DND-41 (cell line): ENCODE results near the gene PIN1.

Experiments used
- ATAC-seq: fragments of 200-7000 bp; cut with Tn5 transposase; 3 replicates; pipeline ENCODE4 v1.9.1; 2021; ENCODE audit warnings: low read depth; ENCODE audit not compliant: insufficient read depth
- DNase-seq: peaks from one replicate; pipeline ENCODE4 v3.0.0-alpha.2; 2020
- H2AFZ ChIP-seq: 2 replicates; pipeline ENCODE4 v1.6.0; 2012; ENCODE audit warnings: low read depth, low read length
- H3K27ac ChIP-seq: 2 replicates; pipeline ENCODE4 v1.5.1; 2012; ENCODE audit warnings: low read length, inconsistent platforms
- H3K27me3 ChIP-seq: fragments of 200-600 bp; sonication (generic); 2 replicates; pipeline ENCODE4 v1.6.0; 2012; ENCODE audit warnings: low read length, mild to moderate bottlenecking, inconsistent platforms; ENCODE audit not compliant: insufficient read depth, poor library complexity
- H3K36me3 ChIP-seq: 2 replicates; pipeline ENCODE4 v1.5.1; 2012; ENCODE audit warnings: low read length, inconsistent platforms; ENCODE audit not compliant: insufficient read depth
- H3K4me1 ChIP-seq: 2 replicates; pipeline ENCODE4 v1.5.1; 2012; ENCODE audit warnings: mild to moderate bottlenecking, low read length; ENCODE audit not compliant: insufficient read depth
- H3K4me2 ChIP-seq: 2 replicates; pipeline ENCODE4 v1.6.0; 2012; ENCODE audit warnings: mild to moderate bottlenecking, moderate library complexity, low read length, inconsistent platforms; ENCODE audit not compliant: insufficient read depth
- H3K4me3 ChIP-seq, 2 experiments: fragments of 200-600 bp in 1 of 2; shearing (Covaris generic) in 1 of 2; 2 replicates each; pipeline ENCODE4 v1.5.1; 2012 to 2016; ENCODE audit warnings: inconsistent platforms in 2 of 2, low read length in 2 of 2, mild to moderate bottlenecking in 2 of 2, low read depth in 1 of 2, moderate library complexity in 1 of 2
- H3K79me2 ChIP-seq: 2 replicates; pipeline ENCODE4 v1.6.0; 2012; ENCODE audit warnings: low read length, inconsistent platforms; ENCODE audit not compliant: insufficient read depth
- H3K9ac ChIP-seq: 2 replicates; pipeline ENCODE4 v1.6.0; 2012; ENCODE audit warnings: low read depth, mild to moderate bottlenecking, inconsistent platforms, low read length, moderate library complexity
- H3K9me3 ChIP-seq: 2 replicates; pipeline ENCODE4 v1.5.1; 2012; ENCODE audit warnings: low read length, moderate library complexity, mild to moderate bottlenecking, inconsistent platforms; ENCODE audit not compliant: insufficient read depth, severe bottlenecking
- H4K20me1 ChIP-seq: 2 replicates; pipeline ENCODE4 v1.6.0; 2012; ENCODE audit warnings: low read length; ENCODE audit not compliant: insufficient read depth
- CTCF ChIP-seq: IDR thresholded peaks from 2 replicates; pipeline ENCODE4 v1.5.1; 2012; ENCODE audit warnings: borderline replicate concordance, low read length, moderate library complexity, mild to moderate bottlenecking; ENCODE audit not compliant: poor library complexity, severe bottlenecking; ENCODE audit errors: extremely low read depth
- EZH2 ChIP-seq: IDR thresholded peaks from 3 replicates; pipeline ENCODE4 v1.6.1; 2012; ENCODE audit warnings: borderline replicate concordance, low read depth, mild to moderate bottlenecking, moderate library complexity, low read length, inconsistent platforms; ENCODE audit not compliant: severe bottlenecking

Gene PIN1

GRCh38 chr19:9806803-9807202 lies 28.3 kb upstream of the PIN1 start:
- DNase-seq = no peak
- no peak overlapping the region for H2AFZ ChIP-seq
- TF ChIP-seq EZH2 (no peak), CTCF (no peak)
- H3K4me3 ChIP-seq = no peak overlapping the region
- no peak overlapping the region for H3K27ac ChIP-seq
- peaks cover 42% of the 10 kb centered on the region for H3K36me3 ChIP-seq
- no peaks in the 10 kb centered on the region for H3K79me2 ChIP-seq
- H3K27me3 ChIP-seq = no peaks in the 10 kb centered on the region
- H4K20me1 ChIP-seq = no peaks in the 10 kb centered on the region
- no peak for ATAC-seq
- H3K9ac ChIP-seq = no peak overlapping the region
- H3K4me1 ChIP-seq = no peaks in the 10 kb centered on the region
- no peaks in the 10 kb centered on the region for H3K9me3 ChIP-seq
- no peak overlapping the region for H3K4me2 ChIP-seq

- no peak overlapping the region for H3K27ac ChIP-seq
- H2AFZ ChIP-seq = no peak overlapping the region
- no peak overlapping the region for H3K4me3 ChIP-seq
- no peak overlapping the region for H3K4me2 ChIP-seq
- no peaks in the 10 kb centered on the region for H4K20me1 ChIP-seq
- no peaks in the 10 kb centered on the region for H3K9me3 ChIP-seq
- DNase-seq (peak; percentile 41), ATAC-seq (peak; percentile 63; the same call in 2 of the 3 replicates)
- H3K36me3 ChIP-seq = peaks cover 46% of the 10 kb centered on the region
- no peak overlapping the region for H3K9ac ChIP-seq
- no peaks in the 10 kb centered on the region for H3K4me1 ChIP-seq
- H3K27me3 ChIP-seq = no peaks in the 10 kb centered on the region
- TF ChIP-seq EZH2 (no peak), CTCF (no peak)
- H3K79me2 ChIP-seq = peaks cover 4% of the 10 kb centered on the region; the same call in 1 of the 2 replicates
Measured at GRCh38 chr19:9808855-9809824, 26.0 kb upstream of the PIN1 start.

- H3K36me3 ChIP-seq = peaks cover 48% of the 10 kb centered on the region
- H3K79me2 ChIP-seq = peaks cover 17% of the 10 kb centered on the region
- peaks cover 9% of the 10 kb centered on the region for H3K9me3 ChIP-seq
- H4K20me1 ChIP-seq = no peaks in the 10 kb centered on the region
- H3K4me3 ChIP-seq = no peak overlapping the region
- TF ChIP-seq CTCF (no peak), EZH2 (no peak)
- H3K4me2 ChIP-seq = no peak overlapping the region
- H3K27me3 ChIP-seq = no peaks in the 10 kb centered on the region
- H3K4me1 ChIP-seq = no peaks in the 10 kb centered on the region
- ATAC-seq (no peak), DNase-seq (no peak)
- H3K27ac ChIP-seq = no peak overlapping the region
- H3K9ac ChIP-seq = no peak overlapping the region
- H2AFZ ChIP-seq = no peak overlapping the region
Measured at GRCh38 chr19:9811139-9811538, 24.0 kb upstream of the PIN1 start.
